ENCODE results near the gene IL3RA.
"Not testable (repeated sequence)": the region's sequence is repeated elsewhere in the genome, so short reads cannot be mapped to it uniquely, and the experiment has no call there.

IL3RA gene

GRCh38 chrX:1400742-1401471 lies 64.3 kb downstream of the IL3RA start:
- DNase-seq, result no peak

GRCh38 chrX:1401611-1402430 lies 65.2 kb downstream of the IL3RA start:
- DNase-seq, result no peak

- DNase-seq, result no peak
Observed at GRCh38 chrX:1403228-1403627, 66.6 kb downstream of the IL3RA start.

- not testable (repeated sequence) for DNase-seq
Observed at GRCh38 chrX:1403867-1404266, 67.3 kb downstream of the IL3RA start.

- DNase-seq, result not testable (repeated sequence)
Observed at GRCh38 chrX:1405769-1406168, 69.2 kb downstream of the IL3RA start.

- no peak for DNase-seq
Observed at GRCh38 chrX:1407035-1407434, 70.5 kb downstream of the IL3RA start.

- DNase-seq, result no peak
Observed at GRCh38 chrX:1411326-1411725, 74.7 kb downstream of the IL3RA start.

- no peak for DNase-seq
Observed at GRCh38 chrX:1412551-1413161, 76.1 kb downstream of the IL3RA start.

- no peak for DNase-seq
Observed at GRCh38 chrX:1416327-1416784, 79.8 kb downstream of the IL3RA start.

- no peak for DNase-seq
Observed at GRCh38 chrX:1416965-1417760, 80.6 kb downstream of the IL3RA start.

GRCh38 chrX:1417921-1418771 lies 81.6 kb downstream of the IL3RA start:
- DNase-seq, result no peak

- no peak for DNase-seq
Observed at GRCh38 chrX:1418901-1419544, 82.4 kb downstream of the IL3RA start.

GRCh38 chrX:1419545-1420355 lies 83.2 kb downstream of the IL3RA start:
- DNase-seq, result no peak

GRCh38 chrX:1420371-1420770 lies 83.8 kb downstream of the IL3RA start:
- DNase-seq, result no peak

- DNase-seq, result no peak
Observed at GRCh38 chrX:1421433-1422134, 85.0 kb downstream of the IL3RA start.

GRCh38 chrX:1422135-1422465 lies 85.5 kb downstream of the IL3RA start:
- no peak for DNase-seq

GRCh38 chrX:1423215-1423614 lies 86.6 kb downstream of the IL3RA start:
- no peak for DNase-seq

- no peak for DNase-seq
Observed at GRCh38 chrX:1424147-1424851, 87.7 kb downstream of the IL3RA start.

- DNase-seq, result no peak
Observed at GRCh38 chrX:1425381-1425780, 88.8 kb downstream of the IL3RA start.
